A673 (cell line): ENCODE data around the gene FAM234B.

Source experiments
- EZH2 ChIP-seq: fragments of 200-600 bp; sonication (generic); IDR thresholded peaks from 2 replicates; pipeline ENCODE4 v1.6.1; 2017; ENCODE audit warnings: borderline replicate concordance, low read depth, mild to moderate bottlenecking, mixed read lengths, antibody characterized with exemption, low read length; ENCODE audit not compliant: poor library complexity, severe bottlenecking
- TF ChIP-seq, protein P1 (sequence below): fragments of 300-800, 200-600 bp; sonication (generic); conservative IDR thresholded peaks from 2 replicates; pipeline ENCODE4 v1.5.1; 2017; ENCODE audit warnings: low read depth, mild to moderate bottlenecking, antibody characterized with exemption, low read length, moderate library complexity, mixed read lengths

DNA sequence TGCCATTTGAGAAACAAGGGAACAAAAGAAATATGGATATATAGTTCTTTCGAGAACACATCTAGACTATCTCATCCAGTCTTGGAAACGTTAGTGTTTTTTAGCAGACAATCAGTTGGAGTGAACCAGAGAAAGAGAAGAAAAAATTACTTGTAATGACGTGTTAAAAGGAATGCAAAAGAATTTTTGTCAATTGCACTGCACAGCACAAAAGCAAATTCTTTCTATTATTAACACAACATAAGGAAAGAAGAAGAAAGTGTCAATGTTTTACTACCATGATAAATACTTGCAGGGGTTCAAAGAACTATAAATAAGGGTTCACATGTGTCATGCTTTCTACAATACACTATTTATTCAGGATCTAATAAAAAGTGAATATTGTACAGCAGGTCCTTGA lies 86.8 kb downstream of the FAM234B start:
- TF ChIP-seq, protein P1, sequence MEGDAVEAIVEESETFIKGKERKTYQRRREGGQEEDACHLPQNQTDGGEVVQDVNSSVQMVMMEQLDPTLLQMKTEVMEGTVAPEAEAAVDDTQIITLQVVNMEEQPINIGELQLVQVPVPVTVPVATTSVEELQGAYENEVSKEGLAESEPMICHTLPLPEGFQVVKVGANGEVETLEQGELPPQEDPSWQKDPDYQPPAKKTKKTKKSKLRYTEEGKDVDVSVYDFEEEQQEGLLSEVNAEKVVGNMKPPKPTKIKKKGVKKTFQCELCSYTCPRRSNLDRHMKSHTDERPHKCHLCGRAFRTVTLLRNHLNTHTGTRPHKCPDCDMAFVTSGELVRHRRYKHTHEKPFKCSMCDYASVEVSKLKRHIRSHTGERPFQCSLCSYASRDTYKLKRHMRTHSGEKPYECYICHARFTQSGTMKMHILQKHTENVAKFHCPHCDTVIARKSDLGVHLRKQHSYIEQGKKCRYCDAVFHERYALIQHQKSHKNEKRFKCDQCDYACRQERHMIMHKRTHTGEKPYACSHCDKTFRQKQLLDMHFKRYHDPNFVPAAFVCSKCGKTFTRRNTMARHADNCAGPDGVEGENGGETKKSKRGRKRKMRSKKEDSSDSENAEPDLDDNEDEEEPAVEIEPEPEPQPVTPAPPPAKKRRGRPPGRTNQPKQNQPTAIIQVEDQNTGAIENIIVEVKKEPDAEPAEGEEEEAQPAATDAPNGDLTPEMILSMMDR = no peak
- TF ChIP-seq EZH2 = no peak
